ENCODE measurements around the gene MEGF8.

DNA sequence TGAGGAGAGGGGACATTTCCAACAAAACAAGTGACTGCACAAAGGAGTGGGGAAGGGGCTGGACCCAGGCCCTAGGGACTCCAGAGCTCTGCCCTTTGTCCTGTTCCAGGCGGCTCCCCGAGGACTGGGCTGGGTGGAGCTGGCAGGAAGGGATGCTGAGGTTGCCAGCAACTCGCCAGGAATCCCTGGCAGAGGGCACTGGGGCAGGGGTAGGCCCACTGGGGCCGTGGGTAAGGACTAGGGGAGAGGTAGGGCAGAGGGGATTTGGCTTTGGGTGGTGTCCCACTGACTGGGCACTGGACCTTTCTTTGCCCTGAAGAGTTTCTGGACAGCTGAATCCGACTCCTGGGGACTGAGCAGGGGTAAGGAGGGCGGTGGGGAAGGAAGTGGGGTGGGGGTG, 93.9 kb downstream of the MEGF8 start:
- TF ChIP-seq, protein P1, sequence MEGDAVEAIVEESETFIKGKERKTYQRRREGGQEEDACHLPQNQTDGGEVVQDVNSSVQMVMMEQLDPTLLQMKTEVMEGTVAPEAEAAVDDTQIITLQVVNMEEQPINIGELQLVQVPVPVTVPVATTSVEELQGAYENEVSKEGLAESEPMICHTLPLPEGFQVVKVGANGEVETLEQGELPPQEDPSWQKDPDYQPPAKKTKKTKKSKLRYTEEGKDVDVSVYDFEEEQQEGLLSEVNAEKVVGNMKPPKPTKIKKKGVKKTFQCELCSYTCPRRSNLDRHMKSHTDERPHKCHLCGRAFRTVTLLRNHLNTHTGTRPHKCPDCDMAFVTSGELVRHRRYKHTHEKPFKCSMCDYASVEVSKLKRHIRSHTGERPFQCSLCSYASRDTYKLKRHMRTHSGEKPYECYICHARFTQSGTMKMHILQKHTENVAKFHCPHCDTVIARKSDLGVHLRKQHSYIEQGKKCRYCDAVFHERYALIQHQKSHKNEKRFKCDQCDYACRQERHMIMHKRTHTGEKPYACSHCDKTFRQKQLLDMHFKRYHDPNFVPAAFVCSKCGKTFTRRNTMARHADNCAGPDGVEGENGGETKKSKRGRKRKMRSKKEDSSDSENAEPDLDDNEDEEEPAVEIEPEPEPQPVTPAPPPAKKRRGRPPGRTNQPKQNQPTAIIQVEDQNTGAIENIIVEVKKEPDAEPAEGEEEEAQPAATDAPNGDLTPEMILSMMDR (IDR thresholded peaks at IDR 0.05; ENCODE audit: insufficient read depth, low read length, poor library complexity, severe bottlenecking): no peak
- no peak for TF ChIP-seq EZH2phosphoT487 (conservative IDR thresholded peaks at IDR 0.05; ENCODE audit: low read length)
